ENCODE results near the gene BCL2L15.

The BCL2L15 gene

DNA sequence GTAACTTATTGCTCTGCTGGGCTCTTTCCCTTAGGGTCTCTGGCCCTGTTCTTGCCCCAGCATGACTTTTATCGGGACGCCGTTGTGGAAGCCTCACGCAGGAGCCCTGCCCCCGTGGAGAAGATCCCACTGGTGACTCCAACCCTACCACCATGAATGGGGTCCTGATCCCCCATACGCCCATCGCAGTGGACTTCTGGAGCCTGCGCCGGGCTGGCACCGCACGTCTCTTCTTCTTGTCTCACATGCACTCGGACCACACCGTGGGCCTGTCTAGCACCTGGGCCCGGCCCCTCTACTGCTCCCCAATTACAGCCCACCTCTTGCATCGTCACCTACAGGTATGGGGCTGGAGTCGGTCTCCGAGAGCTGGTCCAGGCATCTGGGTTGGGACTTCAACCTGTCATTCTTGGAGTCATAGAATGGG lies 18.1 kb upstream of the BCL2L15 start:
- peak in 2 of 5 experiments; percentile 18 to 40 for DNase-seq

DNA sequence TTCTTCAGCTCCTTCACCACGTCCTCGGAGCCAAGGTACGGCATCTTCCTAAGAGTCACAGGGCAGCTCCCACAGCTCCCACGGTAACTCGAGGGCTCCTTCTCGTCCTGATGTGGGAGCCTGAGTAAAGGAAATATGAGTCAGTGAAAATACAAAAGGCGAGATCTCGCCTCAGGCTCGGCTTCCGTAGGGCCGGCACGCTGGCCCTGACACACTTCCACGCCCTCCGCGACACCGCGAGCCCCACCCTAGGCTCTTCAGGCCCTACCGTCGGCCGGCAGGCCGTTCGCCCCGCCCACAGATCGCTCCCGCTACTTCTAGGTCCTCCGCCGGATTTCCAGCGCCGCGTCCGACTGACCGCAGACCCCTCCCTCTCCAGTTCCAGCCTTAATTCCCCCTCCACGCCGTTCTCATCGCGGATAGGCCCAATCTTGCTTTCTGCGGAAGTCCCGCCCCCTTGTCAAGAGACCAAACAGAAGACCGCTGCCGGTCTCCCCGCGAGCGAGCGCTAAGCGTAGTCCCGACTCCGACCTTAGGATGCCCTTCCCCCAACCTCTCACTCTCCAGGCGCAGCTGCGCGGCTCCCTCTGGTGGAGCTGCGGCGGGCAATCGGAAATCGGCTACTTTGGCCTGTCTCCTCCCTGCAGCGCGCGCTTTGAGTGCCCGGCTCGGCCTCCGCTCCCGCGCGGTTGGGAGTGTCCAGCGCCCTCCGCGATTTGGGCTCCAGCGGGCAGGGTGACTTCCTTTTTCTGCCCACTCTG lies 17.5 kb upstream of the BCL2L15 start, which contains the start of the genes AP4B1 and DCLRE1B:
AP4B1 (minus strand) TSS at position 126 of the 761 bp plus-strand sequence; CDS start at position 44, 82 bp downstream.
DCLRE1B (plus strand) TSS at position 653 of the 761 bp plus-strand sequence. CDS start 261 bp downstream, outside the sequence.
- DNase-seq: peak; percentile 83 to 100 (median 97)

DNA sequence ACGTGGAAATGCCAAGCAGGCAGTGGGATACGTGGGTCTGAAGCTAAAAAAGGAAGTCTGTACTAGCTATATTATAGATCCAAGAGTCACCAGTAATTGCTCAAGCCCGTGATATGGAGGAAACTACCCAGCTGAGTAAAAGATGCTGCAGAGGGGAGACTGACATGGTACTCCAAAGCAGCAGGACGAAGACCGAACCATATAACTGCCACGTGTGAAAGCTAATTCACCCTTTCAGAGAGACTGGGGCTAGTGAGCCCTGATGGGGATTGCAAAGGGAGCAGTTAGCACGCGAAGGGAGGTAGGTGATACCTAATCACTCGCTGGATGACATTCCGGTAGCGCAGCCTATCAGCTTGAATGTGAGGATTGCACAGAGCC lies 16.9 kb upstream of the BCL2L15 start:
- DNase-seq: peak in 1 of 5 experiments; percentile 90

DNA sequence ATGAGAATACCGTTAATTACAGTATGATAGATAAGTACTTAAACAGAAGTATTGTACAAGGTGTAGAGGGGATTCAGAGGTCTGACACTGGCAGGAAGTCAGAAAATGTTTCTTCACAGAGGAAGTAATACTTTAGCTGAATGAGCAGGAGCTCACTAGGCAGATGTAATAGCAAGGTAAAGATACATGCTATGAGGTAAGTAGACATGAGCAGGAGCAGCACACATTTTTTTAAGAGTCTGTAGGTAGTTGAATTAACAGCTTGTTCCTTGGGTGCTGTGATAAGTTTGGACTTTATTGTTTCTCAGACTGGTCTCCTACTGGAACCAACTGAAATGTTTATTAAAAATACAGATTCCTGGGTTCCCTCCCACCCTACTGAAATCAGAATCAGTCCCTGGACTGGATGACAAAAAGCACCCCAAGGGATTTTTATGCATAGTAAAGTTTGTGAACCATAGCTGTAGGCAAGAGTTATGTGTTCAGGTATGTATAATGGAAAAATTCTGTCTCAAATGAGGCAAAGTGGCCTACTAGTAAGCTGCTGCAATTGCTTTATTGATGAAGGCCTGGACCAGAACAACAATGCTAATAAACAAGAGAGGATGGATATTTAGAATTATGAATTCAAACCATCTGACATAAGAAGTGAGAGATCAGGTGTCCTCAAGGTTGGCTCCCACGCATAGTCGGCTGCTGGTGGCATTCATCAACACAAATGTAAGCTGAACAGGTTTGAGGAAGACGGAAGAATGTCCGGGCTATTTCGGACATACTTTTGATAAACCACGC lies 16.3 kb upstream of the BCL2L15 start:
- DNase-seq: peak in 1 of 5 experiments; percentile 67

DNA sequence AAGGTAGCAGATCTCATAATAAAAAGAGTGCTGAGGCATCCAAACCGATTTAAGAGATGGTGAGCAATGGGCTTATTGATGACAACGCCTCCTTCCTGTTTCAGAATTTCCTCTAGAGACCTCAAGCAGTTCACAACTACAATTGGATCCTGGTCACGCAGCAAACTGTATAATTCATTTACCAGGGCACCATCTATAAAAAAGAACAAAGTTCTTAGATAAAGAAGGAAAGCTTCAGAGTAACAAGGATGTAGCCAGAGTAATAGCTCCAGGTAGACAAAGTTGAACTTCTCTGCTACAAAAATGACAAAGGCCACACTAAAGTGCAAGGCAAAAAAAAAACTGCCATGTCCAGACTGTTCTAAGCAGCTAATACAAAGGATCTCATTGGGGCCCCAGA lies 13.8 kb upstream of the BCL2L15 start:
- peak in 1 of 5 experiments; percentile 51 for DNase-seq

DNA sequence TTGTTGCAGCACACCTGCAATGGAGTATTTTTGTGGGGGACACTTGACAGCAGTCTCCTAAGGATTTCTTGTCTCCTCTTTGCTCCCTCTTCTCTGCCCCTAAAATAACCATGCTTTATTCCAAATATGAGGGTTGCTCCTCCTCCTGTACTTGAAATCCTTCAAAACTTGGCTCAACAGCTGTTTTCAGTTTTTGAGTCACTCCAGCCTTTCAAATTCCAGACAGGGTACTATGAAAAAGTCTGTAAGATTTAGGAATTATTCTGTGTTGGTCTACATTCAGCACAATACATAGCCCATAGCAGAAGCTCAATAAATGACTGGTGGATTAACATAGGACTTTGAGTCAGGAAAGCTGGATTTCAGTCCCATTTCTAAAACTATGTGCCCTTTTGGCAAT lies 11.7 kb upstream of the BCL2L15 start:
- DNase-seq: no peak

DNA sequence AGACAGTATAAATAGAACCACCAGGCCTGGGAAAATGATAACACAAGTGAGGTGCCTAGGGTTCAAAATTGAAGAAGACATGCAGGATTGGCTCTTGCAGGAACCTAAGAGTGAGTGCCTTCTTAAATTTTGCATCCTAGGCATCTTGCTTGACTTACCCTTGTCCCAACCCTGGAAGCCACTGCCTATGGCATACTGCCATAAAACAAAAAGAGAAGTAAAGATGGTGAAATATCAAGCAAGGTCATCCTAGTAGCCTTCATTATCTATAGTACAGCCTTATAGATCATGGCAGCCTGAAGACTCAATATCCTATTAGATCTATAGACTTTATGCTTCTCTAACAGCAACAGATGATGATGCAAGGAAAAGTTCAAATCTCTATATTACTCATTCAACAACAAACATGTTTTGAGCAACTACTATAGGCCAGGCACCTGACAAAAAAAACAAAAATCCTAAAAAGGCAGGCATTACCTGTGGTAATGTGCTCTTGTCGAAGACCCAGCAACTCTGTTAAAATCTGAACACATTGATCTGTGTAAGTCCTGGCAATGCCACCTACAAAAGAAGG lies 10.9 kb upstream of the BCL2L15 start:
- DNase-seq: peak in 1 of 5 experiments; percentile 34

DNA sequence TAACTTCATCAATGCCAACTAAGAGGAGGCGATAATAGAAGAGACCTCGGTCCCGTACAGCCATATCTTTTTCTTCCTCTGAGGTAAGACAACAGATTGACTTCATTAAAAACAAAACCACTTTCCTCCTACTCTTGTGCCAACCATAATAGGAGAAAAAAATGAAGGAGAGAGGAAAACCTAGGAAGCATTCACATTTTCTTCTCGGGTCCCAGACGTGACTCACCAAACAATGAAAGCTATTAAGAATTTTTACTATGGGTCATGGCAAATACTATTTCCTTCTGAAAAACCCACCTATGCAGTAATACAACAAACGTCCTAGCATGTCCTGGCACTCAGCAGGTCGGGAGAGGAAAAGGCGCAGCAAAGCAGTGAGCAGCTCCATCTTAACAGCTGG lies 8.6 kb upstream of the BCL2L15 start:
- no peak for DNase-seq

DNA sequence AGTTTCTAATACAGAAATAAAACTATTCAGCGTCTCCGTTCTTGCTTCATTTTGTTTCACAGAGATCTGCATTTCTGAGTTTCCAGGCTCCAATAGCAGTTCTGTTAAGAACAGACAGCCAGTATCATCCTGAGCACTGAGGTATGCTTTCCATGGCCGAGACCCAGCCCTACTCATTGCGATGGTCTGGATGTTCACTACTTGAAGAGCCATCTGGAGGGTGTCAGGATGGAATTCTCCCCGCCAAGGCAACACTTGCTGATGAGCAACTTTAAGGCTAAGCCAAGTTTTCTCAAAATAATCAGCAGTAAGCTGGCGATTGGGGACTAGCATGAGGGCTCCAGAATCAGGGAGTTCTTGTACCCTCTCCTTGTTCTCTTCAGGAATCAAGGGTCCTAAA lies 7.7 kb upstream of the BCL2L15 start:
- no peak for DNase-seq

DNA sequence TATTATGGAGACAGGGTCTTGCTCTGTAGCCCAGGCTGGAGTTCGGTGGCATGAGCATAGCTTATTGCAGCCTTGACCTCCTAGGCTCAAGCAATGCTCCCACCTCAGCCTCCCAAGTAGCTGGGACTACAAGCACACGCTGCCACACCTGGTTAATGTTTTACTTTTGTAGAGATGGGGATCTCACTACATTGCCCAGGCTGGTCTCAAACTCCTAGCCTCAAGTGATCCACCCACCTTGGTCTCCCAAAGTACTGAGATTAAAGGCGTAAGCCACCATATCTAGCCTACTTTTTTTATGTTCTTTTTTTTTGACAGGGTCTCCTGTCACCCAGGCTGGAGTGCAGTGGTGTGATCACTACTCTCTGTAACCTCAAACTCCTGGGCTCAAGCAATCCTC lies 5.9 kb upstream of the BCL2L15 start:
- DNase-seq: no peak

DNA sequence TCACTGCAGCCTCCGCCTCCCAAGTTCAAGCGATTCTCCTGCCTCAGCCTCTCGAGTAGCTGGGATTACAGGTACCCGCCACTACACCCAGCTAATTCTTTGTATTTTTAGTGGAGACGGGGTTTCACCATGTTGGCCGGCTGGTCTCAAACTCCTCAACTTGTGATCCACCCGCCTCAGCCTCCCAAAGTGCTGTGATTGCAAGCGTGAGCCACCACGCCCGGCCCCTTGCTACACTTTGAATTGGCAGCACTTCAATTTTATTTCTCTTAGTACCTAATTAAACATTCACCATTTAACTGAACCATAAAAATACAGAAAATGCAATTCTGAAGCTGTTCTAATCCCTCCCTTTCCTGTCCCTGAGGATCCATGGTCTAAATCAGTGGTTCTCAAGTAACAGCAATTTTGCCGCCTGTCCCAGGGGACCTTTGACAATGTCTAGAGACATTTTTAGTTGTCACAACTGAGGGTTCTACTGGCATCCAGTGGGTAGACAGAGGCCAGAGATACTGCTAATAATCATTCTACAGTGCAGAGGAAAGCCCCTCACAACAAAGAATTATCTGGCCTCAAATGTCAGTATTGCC lies 4.3 kb upstream of the BCL2L15 start:
- no peak for DNase-seq

DNA sequence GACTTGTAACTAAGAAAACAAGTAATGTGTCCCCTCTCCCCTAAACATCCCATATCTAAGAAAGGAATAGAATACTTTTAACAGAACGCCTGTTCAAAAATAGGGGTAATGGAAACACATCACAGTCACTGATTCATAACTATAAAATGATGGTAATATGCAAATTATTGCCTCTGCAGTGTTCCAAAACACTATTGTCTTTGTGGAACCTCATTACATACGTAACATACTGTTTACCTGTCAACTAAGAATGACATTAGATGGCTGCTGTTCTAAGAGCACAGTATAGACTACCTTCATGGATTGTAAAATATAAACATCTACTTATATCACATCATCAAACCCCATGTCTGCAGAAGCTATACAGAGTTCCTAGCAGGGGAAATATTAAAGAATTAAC lies 3.4 kb upstream of the BCL2L15 start:
- DNase-seq: no peak

DNA sequence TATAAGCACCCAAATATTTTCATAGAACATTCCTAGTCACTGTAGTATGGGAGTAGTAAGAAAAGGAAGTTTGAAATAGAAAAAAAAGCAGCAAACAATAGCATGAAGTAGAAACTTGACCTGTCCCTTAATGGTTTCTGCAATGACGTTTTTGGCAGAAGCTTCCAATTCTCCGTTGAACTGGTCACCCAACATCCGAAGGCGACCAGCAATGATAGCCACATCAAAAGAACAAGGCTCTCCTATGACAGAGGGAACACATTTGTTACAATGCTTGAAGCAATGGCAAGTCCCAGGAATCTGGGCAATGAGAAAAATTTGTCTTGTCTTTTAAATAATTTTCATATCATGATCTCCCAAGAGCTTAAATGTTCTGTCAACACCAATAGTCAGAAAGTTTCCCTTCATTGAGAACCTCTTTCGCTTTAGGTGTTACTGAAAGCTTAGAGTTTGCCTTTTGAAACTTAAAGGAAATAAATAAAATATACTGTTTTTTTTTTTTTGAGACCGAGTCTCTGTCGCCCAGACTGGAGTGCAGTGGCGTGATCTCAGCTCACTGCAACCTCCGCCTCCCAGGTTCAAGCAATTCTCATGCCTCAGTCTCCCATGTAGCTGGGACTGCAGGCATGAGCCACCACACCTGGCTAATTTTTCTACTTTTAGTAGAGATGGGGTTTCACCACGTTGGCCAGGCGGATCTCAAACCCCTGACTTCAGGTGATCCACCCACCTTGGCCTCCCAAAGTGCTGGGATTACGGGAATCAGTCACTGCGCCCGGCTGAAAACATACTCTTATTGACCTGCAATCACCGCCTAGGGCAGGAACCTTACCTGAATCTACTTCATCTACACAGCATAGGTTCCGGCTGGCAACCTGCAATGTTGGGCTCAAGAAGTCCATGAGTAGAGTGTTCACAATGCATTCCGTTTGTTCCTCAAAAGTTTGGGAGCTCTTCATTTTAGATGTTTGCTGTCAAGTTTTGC lies 672 bp downstream of the BCL2L15 start:
- DNase-seq: no peak

DNA sequence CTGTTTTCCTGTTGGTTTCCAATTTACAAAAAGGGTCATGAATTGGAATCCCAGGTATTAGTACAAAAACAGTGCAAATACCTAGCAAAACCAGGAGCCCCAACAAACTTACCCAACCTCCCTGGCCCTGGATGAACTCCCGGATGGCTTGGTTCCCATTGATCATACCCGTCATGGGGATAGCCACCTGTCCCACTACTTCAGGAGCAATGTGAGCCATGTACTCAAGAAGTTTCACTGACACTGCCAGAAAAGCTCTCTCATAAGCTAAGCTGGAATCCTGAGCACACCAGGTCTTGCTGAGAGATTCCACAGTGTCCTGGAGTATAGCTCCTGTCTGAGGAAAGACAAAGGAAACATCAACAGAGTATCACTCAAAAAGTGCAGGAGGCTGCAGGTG lies 5.7 kb downstream of the BCL2L15 start:
- DNase-seq: no peak

DNA sequence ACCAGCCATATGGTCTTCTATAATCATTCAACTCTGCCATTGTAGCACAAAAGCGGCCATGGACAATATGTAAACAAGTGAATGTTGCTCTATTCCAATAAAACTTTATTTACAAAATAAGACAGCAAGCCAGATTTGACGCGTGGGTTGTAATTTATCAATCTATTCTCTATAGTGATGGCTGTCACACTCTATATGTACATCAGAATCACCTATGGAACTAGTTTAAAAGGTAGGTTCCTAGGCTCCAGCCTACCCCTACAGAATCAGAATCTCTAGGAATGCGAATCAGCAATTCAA lies 7.7 kb downstream of the BCL2L15 start:
- DNase-seq: no peak

DNA sequence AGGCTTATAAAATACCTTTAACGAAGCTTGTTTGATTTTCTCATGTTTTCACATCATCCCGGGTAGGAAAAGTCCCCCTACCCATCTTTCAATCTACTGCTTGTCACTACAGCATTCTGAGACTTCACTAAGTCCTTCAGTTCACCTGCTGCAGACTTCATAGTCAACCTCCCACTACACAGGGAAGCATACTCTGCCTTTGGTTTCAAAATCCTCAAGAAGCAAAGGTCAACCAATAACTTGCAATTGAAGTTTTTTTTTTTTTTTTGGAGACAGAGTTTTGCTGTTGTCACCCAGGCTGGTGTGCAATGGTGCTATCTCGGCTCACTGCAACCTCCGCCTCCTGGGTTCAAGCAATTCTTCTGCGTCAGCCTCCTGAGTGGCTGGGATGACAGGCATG lies 11.2 kb downstream of the BCL2L15 start:
- DNase-seq: no peak

DNA sequence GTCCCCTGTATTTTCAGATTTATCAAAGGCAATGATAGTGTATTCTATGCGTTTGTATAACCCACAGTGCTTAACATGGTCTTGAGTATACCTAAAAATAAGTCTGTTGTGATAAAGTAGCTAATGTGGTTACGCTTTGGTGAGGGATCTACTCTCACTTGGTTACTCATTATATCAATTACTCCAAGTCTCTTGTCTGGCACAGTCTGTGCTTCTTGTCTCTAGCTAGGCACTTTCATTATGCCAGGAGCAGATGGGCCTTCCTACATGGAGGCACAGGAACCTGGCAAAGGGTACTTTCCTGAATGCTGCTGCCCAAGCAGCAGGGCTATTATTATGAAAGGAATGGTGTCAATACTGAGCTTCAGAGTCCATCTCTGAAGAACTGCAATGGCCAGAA lies 11.7 kb downstream of the BCL2L15 start:
- DNase-seq: peak in 1 of 5 experiments; percentile 66

DNA sequence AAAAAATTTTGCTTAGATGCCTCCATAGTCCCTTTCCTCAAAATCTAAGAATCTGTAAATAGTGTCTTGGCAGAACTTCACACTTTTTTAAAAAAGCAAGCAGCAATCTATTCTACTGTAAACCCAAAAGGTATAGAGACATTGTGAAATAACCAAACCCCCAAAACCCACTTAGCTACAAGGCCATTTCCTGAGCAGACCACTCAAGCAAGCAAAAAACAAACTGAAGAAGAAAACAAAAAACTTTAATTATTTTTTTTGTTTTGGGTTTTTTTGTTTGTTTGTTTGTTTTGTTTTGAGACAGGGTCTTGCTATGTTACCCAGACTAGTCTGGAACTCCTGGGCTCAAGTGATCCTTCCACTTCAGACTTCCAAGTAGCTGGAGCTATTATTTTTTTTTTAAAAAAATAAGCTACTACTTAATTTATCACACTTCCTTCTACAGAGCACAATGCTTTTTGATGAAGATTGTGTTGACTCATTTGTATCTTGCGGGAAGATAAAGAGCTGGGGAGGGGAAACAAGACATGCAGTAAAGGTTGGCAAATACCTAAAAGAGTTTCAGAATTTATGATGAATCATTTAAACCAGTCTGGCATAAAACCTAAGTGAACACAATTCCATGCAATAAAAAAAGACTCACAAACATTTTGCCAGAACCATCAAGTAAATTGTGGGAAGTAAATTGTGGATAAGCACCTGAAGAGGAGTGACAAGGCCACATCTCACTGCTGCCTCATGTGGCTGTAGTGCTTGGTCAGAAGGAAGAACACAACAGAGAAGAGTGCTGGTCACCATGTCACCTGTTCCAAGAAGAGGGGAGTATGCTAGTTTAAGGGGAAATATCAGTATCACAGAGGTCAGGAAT lies 13.1 kb downstream of the BCL2L15 start:
- DNase-seq: peak in 2 of 5 experiments; percentile 63 to 92

DNA sequence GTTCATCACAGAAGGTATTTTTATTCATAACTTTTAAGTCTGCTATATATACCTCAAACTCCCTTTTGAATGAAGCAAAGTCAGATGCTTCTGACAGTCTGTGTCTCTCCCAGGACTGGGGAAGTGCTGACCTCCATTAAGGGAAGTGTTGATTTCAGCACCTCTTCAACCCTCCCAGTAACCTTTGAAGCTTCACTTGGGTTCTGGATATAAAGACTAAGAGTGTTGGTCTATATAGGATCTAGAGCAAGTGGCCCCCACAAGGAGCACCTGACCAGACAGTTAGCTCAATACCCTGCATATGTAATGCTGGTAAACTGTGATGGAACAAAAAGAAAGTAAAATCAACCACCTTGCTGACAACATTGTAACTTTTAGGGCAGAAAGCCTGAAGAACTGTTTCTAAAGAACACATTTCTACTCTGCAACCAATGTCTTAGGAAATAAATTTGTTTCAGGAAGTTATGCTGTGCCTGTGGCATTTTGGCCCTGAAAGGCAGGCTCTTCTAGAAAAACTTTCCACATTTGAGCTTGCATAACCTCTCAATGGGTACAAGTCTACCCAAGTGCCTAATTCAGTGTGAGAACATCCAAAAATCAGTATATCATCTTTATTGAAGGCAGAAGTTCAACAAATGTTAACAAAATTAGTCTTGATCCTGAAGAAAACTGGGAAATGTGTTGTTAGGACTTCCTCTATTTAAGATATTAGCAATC lies 15.0 kb downstream of the BCL2L15 start:
- DNase-seq: peak in 2 of 5 experiments; percentile 23 to 68

DNA sequence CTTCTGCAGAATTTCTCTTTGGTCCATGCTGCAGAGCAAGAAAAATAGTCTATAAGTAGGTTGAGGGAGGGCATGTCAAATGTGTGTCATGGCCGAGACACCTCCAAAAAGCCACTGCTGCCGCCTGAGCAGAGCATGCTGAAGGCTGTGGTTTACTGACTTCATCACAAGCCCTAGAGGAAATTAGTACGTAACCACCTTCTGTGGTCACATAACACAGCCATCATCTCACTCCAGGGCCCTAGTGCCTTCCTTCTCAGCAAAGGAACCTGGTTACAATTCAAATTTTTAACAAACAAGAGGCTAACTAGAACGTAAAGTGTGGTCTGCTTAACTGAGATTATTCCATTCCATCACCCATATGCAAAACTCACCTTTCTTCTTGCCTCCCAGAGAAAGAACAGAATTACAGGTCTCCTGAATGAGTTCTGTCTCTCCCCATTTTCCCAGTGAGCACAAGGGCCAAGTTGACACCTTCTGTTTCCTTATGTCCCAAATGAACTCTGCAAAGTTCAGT lies 15.7 kb downstream of the BCL2L15 start, which contains the start of gene PTPN22:
PTPN22 (minus strand) TSS at position 116 of the 517 bp plus-strand sequence.
- peak; percentile 32 to 98 (median 76) for DNase-seq
